K562 (cell line): ENCODE results near the gene PARP14. TPM values are rescaled to one million over a fixed set of nuclear protein-coding genes. Genes with fewer than 3 reads are reported as not detected.

Experiments
- ATAC-seq: fragments of 200-7000 bp; cut with Tn5 transposase; 3 replicates; pipeline ENCODE4 v1.9.1; 2020; ENCODE audit warnings: moderate library complexity
- BruUV-seq: library from RNA; stranded (reverse); fragments of 400-500 nt; replicated peaks from 2 replicates; lab custom pipeline; 2021; lab: Mats Ljungman, UMichigan
- CTCF ChIA-PET: fragments of 300-600 bp; formaldehyde crosslinking; extraction: SDS; loops from one replicate; lab custom pipeline; 2021; ENCODE audit warnings: low intra/inter-chr PET ratio; lab: Yijun Ruan, JAX
- POLR2A ChIA-PET: fragments of 300-600, 350-650 bp; sonication (Branson Sonifier 250); formaldehyde crosslinking; extraction: SDS; loops from one replicate; lab custom pipeline; 2021; ENCODE audit warnings: antibody characterized with exemption, inconsistent platforms; lab: Yijun Ruan, JAX
- DNase-seq, 4 experiments: peaks; one replicate each; pipeline versions ENCODE4 v3.0.0 to v3.0.0-alpha.2; 2011 to 2018; ENCODE audit warnings: low spot score in 3 of 4, mixed read lengths in 3 of 4; ENCODE audit errors: extremely low read depth in 1 of 4
- FAIRE-seq: peaks from 2 replicates; lab custom pipeline; 2011; peaks lifted over from hg19 to GRCh38; lab: Jason Lieb, UNC
- H2AFZ ChIP-seq: 2 replicates; pipeline ENCODE4 v1.6.0; 2011; ENCODE audit warnings: low read depth, low read length, control low read depth, inconsistent platforms
- H3K27ac ChIP-seq: fragments of 200-600 bp; 3 replicates; pipeline ENCODE4 v1.8.0; 2011; ENCODE audit warnings: low read depth, mild to moderate bottlenecking, control low read depth, inconsistent platforms, low read length, moderate library complexity, mixed read lengths; ENCODE audit errors: extremely low read depth
- H3K27me3 ChIP-seq, 2 experiments: fragments of 300-600 bp in 1 of 2; 2 replicates in 1 of 2; 3 replicates in 1 of 2; pipeline versions ENCODE4 v1.6.0 to v1.8.0; 2011; ENCODE audit warnings: inconsistent platforms in 2 of 2, low read length in 2 of 2, mild to moderate bottlenecking in 1 of 2, mixed read lengths in 1 of 2, moderate library complexity in 1 of 2; ENCODE audit not compliant: control insufficient read depth in 2 of 2, insufficient read depth in 2 of 2
- H3K36me3 ChIP-seq: fragments of 300-600 bp; 3 replicates; pipeline ENCODE4 v1.8.0; 2011; ENCODE audit warnings: mild to moderate bottlenecking, low read length, inconsistent platforms; ENCODE audit not compliant: control insufficient read depth, insufficient read depth
- H3K4me1 ChIP-seq, 2 experiments: fragments of 200-600 bp in 1 of 2; replicated peaks in 1 of 2; 2 replicates in 1 of 2; 3 replicates in 1 of 2; pipeline versions ENCODE4 v1.5.1 to v1.8.0; 2011; ENCODE audit warnings: inconsistent platforms in 2 of 2, low read length in 2 of 2, mild to moderate bottlenecking in 1 of 2, mixed read lengths in 1 of 2, moderate library complexity in 1 of 2; ENCODE audit not compliant: control insufficient read depth in 2 of 2, insufficient read depth in 2 of 2
- H3K4me2 ChIP-seq: 2 replicates; pipeline ENCODE4 v1.6.1; 2011; ENCODE audit warnings: low read length, control low read depth, inconsistent platforms, mixed read lengths; ENCODE audit not compliant: insufficient read depth
- H3K4me3 ChIP-seq: fragments of 200-600 bp; sonication (generic), shearing (Covaris generic); 2 replicates; pipeline ENCODE4 v1.5.1; 2016; ENCODE audit warnings: control low read depth, inconsistent platforms
- H3K79me2 ChIP-seq: fragments of 200-600 bp; 3 replicates; pipeline ENCODE4 v1.8.0; 2011; ENCODE audit warnings: low read length, inconsistent platforms; ENCODE audit not compliant: control insufficient read depth, insufficient read depth
- H3K9ac ChIP-seq, 2 experiments: 2 replicates each; pipeline versions ENCODE4 v1.6.0 to v1.6.1; 2011; ENCODE audit warnings: low read depth in 2 of 2, low read length in 2 of 2, control low read depth in 1 of 2, inconsistent platforms in 1 of 2, mild to moderate bottlenecking in 1 of 2, mixed read lengths in 1 of 2; ENCODE audit not compliant: insufficient read depth in 1 of 2
- H3K9me1 ChIP-seq: one replicate; pipeline ENCODE4 v1.6.0; 2011; ENCODE audit warnings: inconsistent platforms, mild to moderate bottlenecking, low read length, moderate library complexity; ENCODE audit not compliant: control insufficient read depth, insufficient read depth
- H3K9me3 ChIP-seq: replicated peaks from 2 replicates; pipeline ENCODE4 v1.5.1; 2011; ENCODE audit warnings: low read depth, low read length, inconsistent platforms; ENCODE audit not compliant: control insufficient read depth, insufficient read depth
- H4K20me1 ChIP-seq: replicated peaks from 2 replicates; pipeline ENCODE4 v1.6.1; 2011; ENCODE audit warnings: low read length, inconsistent platforms, mixed read lengths; ENCODE audit not compliant: control insufficient read depth, insufficient read depth
- KLF13 ChIP-seq: fragments of 450-650 bp; IDR thresholded peaks from 2 replicates; pipeline ENCODE4 v1.6.1; 2016; ENCODE audit warnings: missing genetic modification characterization, low read depth, mild to moderate bottlenecking, missing compliant biosample characterization, moderate library complexity, borderline replicate concordance
- NCOA2 ChIP-seq, 2 experiments: fragments of 450-650 bp; IDR thresholded peaks; 2 replicates each; pipeline ENCODE4 v1.6.1; 2018; ENCODE audit warnings: mild to moderate bottlenecking in 2 of 2, moderate library complexity in 1 of 2; ENCODE audit not compliant: partially characterized antibody in 2 of 2
- ZBTB17 ChIP-seq: fragments of 450-650 bp; formaldehyde crosslinking; IDR thresholded peaks from 2 replicates; pipeline ENCODE4 v1.4.0; 2020; ENCODE audit warnings: mild to moderate bottlenecking
- ZNF354B ChIP-seq: fragments of 250-450 bp; sonication (Bioruptor Pico); IDR thresholded peaks from 2 replicates; pipeline ENCODE4 v1.4.0; 2020
- WGBS: fragments of 100-300 bp; shearing (Covaris generic); methylation state at CpG from one replicate; pipeline ENCODE4 v1.1.6; 2016; ENCODE audit warnings: low coverage, mixed read lengths; ENCODE audit not compliant: insufficient coverage; ENCODE audit errors: missing lambda C conversion rate; 5-methylcytosine and 5-hydroxymethylcytosine counted together
- in situ Hi-C: fragments of 300-500 bp; cut with MboI; formaldehyde crosslinking; loops from 4 replicates; pipeline ENCODE4 v1.15.0; 2018; ENCODE audit warnings: inconsistent platforms, mixed read lengths
- intact Hi-C: fragments of 100-400 bp; cut with micrococcal nuclease; formaldehyde crosslinking; loops from 2 replicates; pipeline ENCODE4 v1.14.2; 2022
- polyA plus RNA-seq, 8 experiments: library from polyadenylated mRNA; depleted of rRNA in 4 of 8; stranded (reverse) in 5 of 8; unstranded in 3 of 8; fragments of >200 nt; fragmentation: Nextera tagmentation in 2 of 8; fragmentation: Illumina TruSeq in 1 of 8; extraction: Ambion mirVana in 2 of 8; extraction: Trizol in 1 of 8; gene quantifications; 2 replicates each; pipeline versions ENCODE4 v1.2.1 to v1.2.3, GENCODE V29; 2011 to 2014; ENCODE audit warnings: inconsistent platforms in 1 of 8, missing spikeins in 1 of 8
- total RNA-seq, 7 experiments: library from RNA; depleted of rRNA in 6 of 7; stranded (reverse); fragments of >200 nt in 6 of 7; fragmentation: Illumina TruSeq in 2 of 7; extraction: Trizol in 2 of 7; gene quantifications; 2 replicates each; pipeline versions ENCODE4 v1.2.1 to v1.2.3, GENCODE V29; 2011 to 2021; ENCODE audit warnings: low replicate concordance in 1 of 7
- TF ChIP-seq, protein P1 (sequence below): fragments of 250-450 bp; sonication (Bioruptor Pico); IDR thresholded peaks from 2 replicates; pipeline ENCODE4 v1.8.0; 2021; ENCODE audit warnings: moderate library complexity, mild to moderate bottlenecking, inconsistent platforms
- TF ChIP-seq, protein P2 (sequence below), 3 experiments: IDR thresholded peaks in 2 of 3; conservative IDR thresholded peaks in 1 of 3; 2 replicates each; pipeline ENCODE4 v1.5.1; 2011 to 2012; ENCODE audit warnings: low read length in 3 of 3, mild to moderate bottlenecking in 3 of 3, control low read depth in 2 of 3, improper control_type of control experiment in 1 of 3, inconsistent platforms in 1 of 3, low read depth in 1 of 3, mixed read lengths in 1 of 3, moderate library complexity in 1 of 3; ENCODE audit not compliant: insufficient read depth in 2 of 3

PARP14 gene
- total and polyA plus RNA-seq, 9 of the 15 experiments (the other 6 are each of a cell fraction or from before 2014, with no cell fraction given), result 3.1 to 14.4 (median 9.0) TPM

DNA sequence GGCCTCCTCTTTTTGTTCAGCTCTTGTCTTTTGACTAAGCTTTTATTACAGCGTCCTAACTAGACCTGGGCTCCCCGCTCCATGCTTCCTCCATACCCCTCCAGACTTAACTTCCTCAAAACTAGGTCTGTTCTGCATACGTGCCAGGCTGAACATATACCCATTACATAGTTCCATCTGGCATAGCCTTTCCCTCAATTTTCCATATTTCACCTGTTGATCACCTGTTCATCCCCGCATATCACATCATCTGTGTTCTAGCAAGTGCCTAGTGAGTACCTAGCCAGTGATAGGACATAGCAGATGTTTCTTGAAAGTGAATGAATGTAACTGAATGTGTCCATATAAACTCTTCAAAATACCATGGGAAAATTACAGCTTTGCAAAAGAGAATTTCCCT, 36.0 kb downstream of the PARP14 start:
- H3K9ac ChIP-seq, result no peak overlapping the region
- H3K79me2 ChIP-seq, result no peaks in the 10 kb centered on the region
- H4K20me1 ChIP-seq, result no peaks in the 10 kb centered on the region
- TF ChIP-seq ZBTB17, result no peak
- TF ChIP-seq KLF13 (tag), result no peak
- TF ChIP-seq, protein P1, sequence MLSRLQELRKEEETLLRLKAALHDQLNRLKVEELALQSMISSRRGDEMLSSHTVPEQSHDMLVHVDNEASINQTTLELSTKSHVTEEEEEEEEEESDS, result no peak
- TF ChIP-seq NCOA2 (IDR thresholded peaks at IDR 0.05; ENCODE audit: partially characterized antibody in 2 of 2), result no peak
- TF ChIP-seq, protein P2, sequence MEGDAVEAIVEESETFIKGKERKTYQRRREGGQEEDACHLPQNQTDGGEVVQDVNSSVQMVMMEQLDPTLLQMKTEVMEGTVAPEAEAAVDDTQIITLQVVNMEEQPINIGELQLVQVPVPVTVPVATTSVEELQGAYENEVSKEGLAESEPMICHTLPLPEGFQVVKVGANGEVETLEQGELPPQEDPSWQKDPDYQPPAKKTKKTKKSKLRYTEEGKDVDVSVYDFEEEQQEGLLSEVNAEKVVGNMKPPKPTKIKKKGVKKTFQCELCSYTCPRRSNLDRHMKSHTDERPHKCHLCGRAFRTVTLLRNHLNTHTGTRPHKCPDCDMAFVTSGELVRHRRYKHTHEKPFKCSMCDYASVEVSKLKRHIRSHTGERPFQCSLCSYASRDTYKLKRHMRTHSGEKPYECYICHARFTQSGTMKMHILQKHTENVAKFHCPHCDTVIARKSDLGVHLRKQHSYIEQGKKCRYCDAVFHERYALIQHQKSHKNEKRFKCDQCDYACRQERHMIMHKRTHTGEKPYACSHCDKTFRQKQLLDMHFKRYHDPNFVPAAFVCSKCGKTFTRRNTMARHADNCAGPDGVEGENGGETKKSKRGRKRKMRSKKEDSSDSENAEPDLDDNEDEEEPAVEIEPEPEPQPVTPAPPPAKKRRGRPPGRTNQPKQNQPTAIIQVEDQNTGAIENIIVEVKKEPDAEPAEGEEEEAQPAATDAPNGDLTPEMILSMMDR (IDR thresholded peaks at IDR 0.05 in 2 of 3, conservative IDR thresholded peaks at IDR 0.05 in 1 of 3; ENCODE audit: insufficient read depth in 2 of 3, low read depth in 1 of 3, low read length in 3 of 3), result no peak
- TF ChIP-seq ZNF354B (CRISPR knock-in tag), result no peak
- ChIA-PET CTCF (no interaction called here), POLR2A (no interaction called here)
- ATAC-seq, result no peak
- in situ Hi-C loops, result no loop called here
- no peak for FAIRE-seq
- H3K4me1 ChIP-seq, result no peaks in the 10 kb centered on the region
- H3K4me3 ChIP-seq, result no peak overlapping the region
- 75% methylated on average over 4 of the region's 4 CpGs for WGBS
- intact Hi-C loops, result no loop called here
- no peaks in the 10 kb centered on the region for H3K9me1 ChIP-seq
- BruUV-seq, result no TSS peak
- H2AFZ ChIP-seq, result no peak overlapping the region
- H3K4me2 ChIP-seq, result no peak overlapping the region
- H3K27me3 ChIP-seq, result no peaks in the 10 kb centered on the region
- H3K9me3 ChIP-seq, result no peaks in the 10 kb centered on the region
- peaks cover 20% of the 10 kb centered on the region; the same call in 1 of the 3 replicates for H3K36me3 ChIP-seq
- DNase-seq, result no peak
- H3K27ac ChIP-seq, result no peak overlapping the region
